ENCODE results near the gene CKAP5. TPM values are rescaled to one million over a fixed set of nuclear protein-coding genes. Genes with fewer than 3 reads are reported as not detected.

Gene CKAP5
- total RNA-seq, 1 donor from 2014 or later, result 247 TPM

DNA sequence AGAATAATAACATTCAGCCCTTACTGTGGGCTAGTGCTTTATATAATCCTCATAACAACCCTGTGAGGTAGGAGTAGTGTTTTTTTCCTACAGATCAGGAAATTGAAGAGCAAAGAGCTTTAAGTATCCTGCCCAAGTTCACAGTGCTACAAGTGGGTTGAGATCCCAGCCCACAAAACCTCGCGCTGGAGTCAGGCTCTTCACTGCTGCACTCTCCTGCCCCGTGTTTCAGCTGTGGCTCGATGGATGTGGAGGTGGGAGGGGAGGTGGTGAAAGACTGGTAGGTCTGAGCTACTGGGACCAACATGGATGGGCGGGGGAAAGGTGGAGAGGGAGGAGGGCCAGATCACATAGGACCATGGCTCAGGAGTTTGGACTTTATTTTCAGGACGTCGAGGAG, 139.2 kb downstream of the CKAP5 start:
- no peaks in the 10 kb centered on the region for H3K9me3 Mint-ChIP-seq
- H3K36me3 Mint-ChIP-seq, result peaks cover 10% of the 10 kb centered on the region
- DNase-seq (ENCODE audit: low spot score), result no peak
- Histone ChIP-seq H3K9me3 (ENCODE audit: low read depth) (no peaks in the 10 kb centered on the region), H2AFZ (replicated peaks) (no peak overlapping the region), H3K27me3 (no peaks in the 10 kb centered on the region), H3K4me1 (peaks cover 1% of the 10 kb centered on the region), H3F3A (ENCODE audit: low read depth) (no peaks in the 10 kb centered on the region), H3K36me3 (no peaks in the 10 kb centered on the region), H3K4me2 (no peak overlapping the region), H3K79me2 (ENCODE audit: low read depth) (peaks cover 12% of the 10 kb centered on the region), H4K20me1 (ENCODE audit: low read depth) (no peaks in the 10 kb centered on the region), H3K4me3 (no peak overlapping the region), H3K9ac (no peak overlapping the region), H3K27ac (no peak overlapping the region)
- no peaks in the 10 kb centered on the region for H3K27me3 Mint-ChIP-seq (ENCODE audit: insufficient read depth, low read depth)
- no peak overlapping the region for H3K27ac Mint-ChIP-seq
- TF ChIP-seq EZH2phosphoT487 (IDR thresholded peaks at IDR 0.05) (no peak), EZH2 (IDR thresholded peaks at IDR 0.05) (no peak)
- TF ChIP-seq, protein P1, sequence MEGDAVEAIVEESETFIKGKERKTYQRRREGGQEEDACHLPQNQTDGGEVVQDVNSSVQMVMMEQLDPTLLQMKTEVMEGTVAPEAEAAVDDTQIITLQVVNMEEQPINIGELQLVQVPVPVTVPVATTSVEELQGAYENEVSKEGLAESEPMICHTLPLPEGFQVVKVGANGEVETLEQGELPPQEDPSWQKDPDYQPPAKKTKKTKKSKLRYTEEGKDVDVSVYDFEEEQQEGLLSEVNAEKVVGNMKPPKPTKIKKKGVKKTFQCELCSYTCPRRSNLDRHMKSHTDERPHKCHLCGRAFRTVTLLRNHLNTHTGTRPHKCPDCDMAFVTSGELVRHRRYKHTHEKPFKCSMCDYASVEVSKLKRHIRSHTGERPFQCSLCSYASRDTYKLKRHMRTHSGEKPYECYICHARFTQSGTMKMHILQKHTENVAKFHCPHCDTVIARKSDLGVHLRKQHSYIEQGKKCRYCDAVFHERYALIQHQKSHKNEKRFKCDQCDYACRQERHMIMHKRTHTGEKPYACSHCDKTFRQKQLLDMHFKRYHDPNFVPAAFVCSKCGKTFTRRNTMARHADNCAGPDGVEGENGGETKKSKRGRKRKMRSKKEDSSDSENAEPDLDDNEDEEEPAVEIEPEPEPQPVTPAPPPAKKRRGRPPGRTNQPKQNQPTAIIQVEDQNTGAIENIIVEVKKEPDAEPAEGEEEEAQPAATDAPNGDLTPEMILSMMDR (IDR thresholded peaks at IDR 0.05), result no peak
- peaks cover 6% of the 10 kb centered on the region for H3K4me1 Mint-ChIP-seq
- no peak overlapping the region for H3K4me3 Mint-ChIP-seq

DNA sequence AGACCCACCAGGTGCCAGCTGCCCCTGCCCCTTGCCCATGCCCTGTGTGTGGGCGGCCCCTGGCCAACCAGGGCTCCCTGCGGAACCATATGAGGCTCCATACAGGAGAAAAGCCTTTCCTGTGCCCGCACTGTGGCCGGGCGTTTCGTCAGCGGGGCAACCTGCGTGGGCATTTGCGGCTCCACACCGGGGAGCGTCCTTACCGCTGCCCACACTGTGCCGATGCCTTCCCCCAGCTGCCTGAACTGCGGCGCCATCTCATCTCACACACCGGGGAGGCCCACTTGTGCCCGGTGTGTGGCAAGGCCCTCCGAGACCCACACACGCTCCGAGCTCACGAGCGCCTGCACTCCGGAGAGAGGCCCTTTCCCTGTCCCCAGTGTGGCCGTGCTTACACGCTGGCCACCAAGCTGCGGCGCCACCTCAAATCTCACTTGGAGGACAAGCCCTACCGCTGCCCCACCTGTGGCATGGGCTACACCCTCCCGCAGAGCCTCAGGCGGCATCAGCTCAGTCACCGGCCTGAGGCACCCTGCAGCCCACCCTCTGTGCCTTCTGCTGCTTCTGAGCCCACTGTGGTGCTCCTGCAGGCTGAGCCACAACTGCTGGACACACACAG, 140.9 kb downstream of the CKAP5 start:
- Histone ChIP-seq H3K27me3 (no peaks in the 10 kb centered on the region), H3K9ac (no peak overlapping the region), H3K4me1 (peaks cover 5% of the 10 kb centered on the region), H3K4me2 (no peak overlapping the region), H3F3A (ENCODE audit: low read depth) (peaks cover 2% of the 10 kb centered on the region), H3K27ac (no peak overlapping the region), H2AFZ (replicated peaks) (no peak overlapping the region), H3K9me3 (ENCODE audit: low read depth) (no peaks in the 10 kb centered on the region), H3K79me2 (ENCODE audit: low read depth) (peaks cover 22% of the 10 kb centered on the region), H3K4me3 (no peak overlapping the region), H4K20me1 (ENCODE audit: low read depth) (no peaks in the 10 kb centered on the region), H3K36me3 (no peaks in the 10 kb centered on the region)
- Mint-ChIP-seq H3K27ac (no peak overlapping the region), H3K4me3 (no peak overlapping the region), H3K4me1 (peaks cover 16% of the 10 kb centered on the region), H3K27me3 (ENCODE audit: insufficient read depth, low read depth) (peaks cover 7% of the 10 kb centered on the region), H3K36me3 (peaks cover 10% of the 10 kb centered on the region), H3K9me3 (no peaks in the 10 kb centered on the region)
- DNase-seq (ENCODE audit: low spot score), result no peak
- TF ChIP-seq, protein P1 (IDR thresholded peaks at IDR 0.05), result no peak
- TF ChIP-seq EZH2phosphoT487 (IDR thresholded peaks at IDR 0.05) (no peak), EZH2 (IDR thresholded peaks at IDR 0.05) (no peak)

DNA sequence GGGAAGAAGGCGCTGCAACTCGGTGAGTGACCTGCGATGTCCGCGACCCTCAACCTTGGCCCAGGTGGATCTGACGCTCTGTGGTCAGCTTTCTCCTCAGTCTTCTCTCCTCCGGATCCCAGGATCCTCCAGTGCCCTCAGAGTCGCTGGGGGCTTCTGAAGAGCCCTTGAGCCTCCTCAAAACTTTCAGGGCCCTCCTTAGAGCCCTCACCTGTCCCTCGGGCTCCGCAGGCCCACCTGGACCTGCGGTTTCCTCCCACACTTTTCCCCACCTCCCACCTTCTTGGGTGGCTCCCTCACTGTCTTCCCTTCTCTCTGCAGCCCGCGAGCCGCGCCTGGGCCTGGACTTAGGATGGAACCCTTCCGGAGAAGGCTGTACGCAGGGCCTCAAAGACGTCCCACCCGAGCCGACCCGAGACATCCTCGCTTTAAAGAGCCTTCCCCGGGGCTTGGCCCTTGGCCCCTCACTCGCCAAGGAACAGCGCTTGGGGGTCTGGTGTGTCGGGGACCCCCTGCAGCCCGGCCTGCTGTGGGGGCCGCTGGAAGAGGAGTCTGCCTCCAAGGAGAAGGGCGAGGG, 144.9 kb downstream of the CKAP5 start:
- Mint-ChIP-seq H3K36me3 (peaks cover 10% of the 10 kb centered on the region), H3K9me3 (no peaks in the 10 kb centered on the region), H3K4me1 (peaks cover 37% of the 10 kb centered on the region), H3K4me3 (peak overlapping the region; percentile 99), H3K27ac (peak overlapping the region; percentile 100), H3K27me3 (ENCODE audit: insufficient read depth, low read depth) (peaks cover 10% of the 10 kb centered on the region)
- H3K4me3 ChIP-seq, result peak overlapping the region; percentile 90
- peak overlapping the region; percentile 100 for H2AFZ ChIP-seq (replicated peaks)
- H3K9me3 ChIP-seq (ENCODE audit: low read depth), result no peaks in the 10 kb centered on the region
- H3K36me3 ChIP-seq, result no peaks in the 10 kb centered on the region
- peak overlapping the region; percentile 98 for H3K9ac ChIP-seq
- peak overlapping the region; percentile 98 for H3K27ac ChIP-seq
- H4K20me1 ChIP-seq (ENCODE audit: low read depth), result no peaks in the 10 kb centered on the region
- TF ChIP-seq EZH2phosphoT487 (IDR thresholded peaks at IDR 0.05), result no peak
- peak; percentile 8 for TF ChIP-seq EZH2 (IDR thresholded peaks at IDR 0.05)
- DNase-seq (ENCODE audit: low spot score), result peak; percentile 44
- H3K27me3 ChIP-seq, result no peaks in the 10 kb centered on the region
- H3K4me2 ChIP-seq, result peak overlapping the region; percentile 81
- H3K79me2 ChIP-seq (ENCODE audit: low read depth), result peaks cover 38% of the 10 kb centered on the region
- H3F3A ChIP-seq (ENCODE audit: low read depth), result peaks cover 9% of the 10 kb centered on the region
- peaks cover 5% of the 10 kb centered on the region for H3K4me1 ChIP-seq

Data from neural progenitor cell (in vitro differentiated cells).